Keratinocyte (primary cell): ENCODE measurements around the gene ITIH4. TPM values are rescaled to one million over a fixed set of nuclear protein-coding genes. Genes with fewer than 3 reads are reported as not detected.

Source experiments
- DNase-seq: peaks from one replicate; pipeline ENCODE4 v3.0.0-alpha.2; 2011; ENCODE audit warnings: low read depth, missing footprints, low spot score
- FAIRE-seq: peaks from 2 replicates; lab custom pipeline; 2011; peaks lifted over from hg19 to GRCh38; lab: Jason Lieb, UNC
- H2AFZ ChIP-seq: 2 replicates; pipeline ENCODE4 v1.6.0; 2012; ENCODE audit warnings: low read length, control low read depth, inconsistent platforms; ENCODE audit not compliant: control insufficient read depth
- H3K27ac ChIP-seq: 2 replicates; pipeline ENCODE4 v1.5.1; 2011; ENCODE audit warnings: low read length; ENCODE audit not compliant: control insufficient read depth, insufficient read depth
- H3K27me3 ChIP-seq: 3 replicates; pipeline ENCODE4 v1.6.0; 2011; ENCODE audit warnings: low read length; ENCODE audit not compliant: control insufficient read depth, insufficient read depth; ENCODE audit errors: extremely low read depth
- H3K36me3 ChIP-seq, 2 experiments: 2 replicates in 1 of 2; 3 replicates in 1 of 2; pipeline ENCODE4 v1.5.1; 2011; ENCODE audit warnings: low read length in 2 of 2, mild to moderate bottlenecking in 1 of 2; ENCODE audit not compliant: control insufficient read depth in 2 of 2, insufficient read depth in 2 of 2; ENCODE audit errors: extremely low read depth in 1 of 2
- H3K4me1 ChIP-seq: 3 replicates; pipeline ENCODE4 v1.5.1; 2011; ENCODE audit warnings: low read length; ENCODE audit not compliant: control insufficient read depth, insufficient read depth; ENCODE audit errors: extremely low read depth
- H3K4me2 ChIP-seq: 3 replicates; pipeline ENCODE4 v1.6.0; 2011; ENCODE audit warnings: low read depth, low read length; ENCODE audit not compliant: control insufficient read depth, insufficient read depth; ENCODE audit errors: extremely low read depth
- H3K4me3 ChIP-seq, 3 experiments: fragments of 200-600 bp in 1 of 3; sonication (generic) in 1 of 3; 2 replicates in 2 of 3; 3 replicates in 1 of 3; pipeline ENCODE4 v1.5.1; 2011 to 2016; ENCODE audit warnings: low read length in 3 of 3, mild to moderate bottlenecking in 3 of 3, control low read depth in 2 of 3, inconsistent platforms in 1 of 3, low read depth in 1 of 3, mixed read lengths in 1 of 3, mixed run types in 1 of 3, moderate library complexity in 1 of 3; ENCODE audit not compliant: control insufficient read depth in 2 of 3, insufficient read depth in 2 of 3; ENCODE audit errors: extremely low read depth in 1 of 3
- H3K79me2 ChIP-seq: 2 replicates; pipeline ENCODE4 v1.6.0; 2012; ENCODE audit warnings: low read length; ENCODE audit not compliant: control insufficient read depth, insufficient read depth
- H3K9ac ChIP-seq: 3 replicates; pipeline ENCODE4 v1.6.0; 2011; ENCODE audit warnings: low read length; ENCODE audit not compliant: control insufficient read depth, insufficient read depth; ENCODE audit errors: extremely low read depth
- H3K9me1 ChIP-seq: 3 replicates; pipeline ENCODE4 v1.6.0; 2011; ENCODE audit warnings: low read length; ENCODE audit not compliant: control insufficient read depth, insufficient read depth; ENCODE audit errors: extremely low read depth
- H3K9me3 ChIP-seq: 2 replicates; pipeline ENCODE4 v1.5.1; 2012; ENCODE audit warnings: low read depth, low read length; ENCODE audit not compliant: control insufficient read depth
- H4K20me1 ChIP-seq: 3 replicates; pipeline ENCODE4 v1.6.0; 2011; ENCODE audit warnings: low read length; ENCODE audit not compliant: control insufficient read depth, insufficient read depth; ENCODE audit errors: extremely low read depth
- EZH2 ChIP-seq: IDR thresholded peaks from one replicate; pipeline ENCODE4 v1.6.1; 2012; ENCODE audit warnings: inconsistent platforms, mild to moderate bottlenecking, low read length, moderate library complexity
- dilution Hi-C: fragments of 300-500 bp; cut with MboI; formaldehyde crosslinking; loops from one replicate; pipeline ENCODE4 v1.7.0; 2020; ENCODE audit warnings: low sequenced_read_pairs; ENCODE audit not compliant: extremely low pct_ligation_motif_present
- polyA plus RNA-seq, 5 experiments: library from polyadenylated mRNA; depleted of rRNA in 3 of 5; stranded (reverse) in 3 of 5; stranded (forward) in 1 of 5; unstranded in 1 of 5; fragments of >200 nt; gene quantifications; 1 replicate in 1 of 5; 2 replicates in 3 of 5; 3 replicates in 1 of 5; pipeline versions ENCODE4 v1.2.1 to v1.2.3, GENCODE V29; 2011 to 2012; ENCODE audit warnings: missing spikeins in 2 of 5, low read depth in 1 of 5, low replicate concordance in 1 of 5
- TF ChIP-seq, protein P1 (sequence below), 3 experiments: IDR thresholded peaks in 1 of 3; conservative IDR thresholded peaks in 1 of 3; optimal IDR thresholded peaks in 1 of 3; 2 replicates in 2 of 3; 3 replicates in 1 of 3; pipeline versions ENCODE3 to v1.5.1; 2011; ENCODE audit warnings: low read length in 3 of 3, mild to moderate bottlenecking in 3 of 3, moderate library complexity in 2 of 3, control low read depth in 1 of 3, inconsistent platforms in 1 of 3; ENCODE audit not compliant: insufficient read depth in 2 of 3; ENCODE audit errors: extremely low read depth in 1 of 3

The ITIH4 gene
- polyA plus RNA-seq, 1 donor (not counting 4 experiments of a cell fraction or from before 2014, with no cell fraction given), result 1.4 TPM

DNA sequence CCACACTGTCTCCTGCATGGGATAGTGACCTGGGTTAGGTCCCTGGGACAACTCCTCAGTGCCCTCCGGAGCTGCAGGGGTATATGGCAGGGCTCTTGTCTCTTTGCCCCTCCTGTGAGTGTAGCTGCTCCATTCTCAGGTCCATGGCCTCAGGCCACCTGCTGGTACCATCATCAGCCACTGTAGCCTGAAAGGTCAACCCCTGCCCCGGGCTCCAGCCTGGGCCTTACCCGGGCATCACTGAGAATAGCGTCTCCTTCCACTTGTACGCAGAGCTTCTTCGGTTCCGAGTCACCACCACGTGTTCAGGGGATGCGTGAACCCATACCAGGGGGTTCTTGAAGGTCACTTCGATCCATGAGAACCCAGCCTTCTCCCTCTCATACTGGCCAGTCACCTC, 13.8 kb downstream of the ITIH4 start:
- no peaks in the 10 kb centered on the region for H3K27me3 ChIP-seq
- dilution Hi-C loops, result no loop called here
- no peaks in the 10 kb centered on the region for H3K79me2 ChIP-seq

DNA sequence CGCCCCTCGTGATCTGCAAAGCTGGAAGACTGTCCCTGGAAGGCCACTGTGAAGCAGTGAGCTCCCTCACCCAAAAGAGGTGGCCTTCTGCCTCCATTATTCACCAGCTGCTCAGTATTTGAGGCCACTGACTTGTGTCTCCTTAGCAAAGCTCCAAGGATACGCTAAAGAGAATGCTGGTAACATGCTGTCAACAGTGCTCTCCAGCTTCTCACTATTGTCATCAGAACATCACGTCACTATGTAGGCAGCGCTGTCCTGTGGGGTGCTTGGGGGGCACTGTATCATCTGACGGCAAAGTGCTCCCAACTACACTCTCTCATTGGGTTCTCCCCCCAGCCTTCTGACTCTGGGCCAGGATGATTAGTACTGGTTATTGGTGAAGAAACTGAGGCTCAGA, 14.3 kb downstream of the ITIH4 start:
- no peaks in the 10 kb centered on the region for H3K79me2 ChIP-seq
- H3K27me3 ChIP-seq, result no peaks in the 10 kb centered on the region
- H4K20me1 ChIP-seq, result no peaks in the 10 kb centered on the region
- DNase-seq (no peak), FAIRE-seq (no peak)
- no peak overlapping the region for H2AFZ ChIP-seq
- no peak overlapping the region for H3K4me3 ChIP-seq
- no peaks in the 10 kb centered on the region for H3K9me1 ChIP-seq
- no peaks in the 10 kb centered on the region for H3K4me1 ChIP-seq
- no peak overlapping the region for H3K4me2 ChIP-seq
- no peaks in the 10 kb centered on the region for H3K36me3 ChIP-seq
- no peak for TF ChIP-seq EZH2
- TF ChIP-seq, protein P1, sequence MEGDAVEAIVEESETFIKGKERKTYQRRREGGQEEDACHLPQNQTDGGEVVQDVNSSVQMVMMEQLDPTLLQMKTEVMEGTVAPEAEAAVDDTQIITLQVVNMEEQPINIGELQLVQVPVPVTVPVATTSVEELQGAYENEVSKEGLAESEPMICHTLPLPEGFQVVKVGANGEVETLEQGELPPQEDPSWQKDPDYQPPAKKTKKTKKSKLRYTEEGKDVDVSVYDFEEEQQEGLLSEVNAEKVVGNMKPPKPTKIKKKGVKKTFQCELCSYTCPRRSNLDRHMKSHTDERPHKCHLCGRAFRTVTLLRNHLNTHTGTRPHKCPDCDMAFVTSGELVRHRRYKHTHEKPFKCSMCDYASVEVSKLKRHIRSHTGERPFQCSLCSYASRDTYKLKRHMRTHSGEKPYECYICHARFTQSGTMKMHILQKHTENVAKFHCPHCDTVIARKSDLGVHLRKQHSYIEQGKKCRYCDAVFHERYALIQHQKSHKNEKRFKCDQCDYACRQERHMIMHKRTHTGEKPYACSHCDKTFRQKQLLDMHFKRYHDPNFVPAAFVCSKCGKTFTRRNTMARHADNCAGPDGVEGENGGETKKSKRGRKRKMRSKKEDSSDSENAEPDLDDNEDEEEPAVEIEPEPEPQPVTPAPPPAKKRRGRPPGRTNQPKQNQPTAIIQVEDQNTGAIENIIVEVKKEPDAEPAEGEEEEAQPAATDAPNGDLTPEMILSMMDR (optimal IDR thresholded peaks at IDR 0.05 in 1 of 3, IDR thresholded peaks at IDR 0.05 in 1 of 3, conservative IDR thresholded peaks at IDR 0.05 in 1 of 3; ENCODE audit: extremely low read depth in 1 of 3, insufficient read depth in 2 of 3, low read length in 3 of 3), result no peak
- H3K9me3 ChIP-seq, result no peaks in the 10 kb centered on the region
- H3K9ac ChIP-seq, result no peak overlapping the region
- dilution Hi-C loops, result no loop called here
- no peak overlapping the region for H3K27ac ChIP-seq

More for the DNA sequence above, 13.8 kb downstream of the ITIH4 start:
- TF ChIP-seq EZH2, result no peak
- TF ChIP-seq, protein P1 (optimal IDR thresholded peaks at IDR 0.05 in 1 of 3, IDR thresholded peaks at IDR 0.05 in 1 of 3, conservative IDR thresholded peaks at IDR 0.05 in 1 of 3; ENCODE audit: extremely low read depth in 1 of 3, insufficient read depth in 2 of 3, low read length in 3 of 3), result no peak
- no peak for FAIRE-seq
- Histone ChIP-seq H2AFZ (no peak overlapping the region), H3K9ac (no peak overlapping the region), H3K36me3 (no peaks in the 10 kb centered on the region), H3K4me3 (no peak overlapping the region), H3K4me1 (no peaks in the 10 kb centered on the region), H3K4me2 (no peak overlapping the region), H4K20me1 (no peaks in the 10 kb centered on the region), H3K9me1 (no peaks in the 10 kb centered on the region), H3K27ac (no peak overlapping the region), H3K9me3 (no peaks in the 10 kb centered on the region)
- DNase-seq, result no peak
